IPS DF 4.7 (cell line): Measurements from ENCODE around the gene ASS1.

Experiments
- DNase-seq: peaks from one replicate; pipeline ENCODE4 v3.0.0-alpha.2; 2013; ENCODE audit warnings: low spot score; ENCODE audit errors: extremely low read depth

The ASS1 gene

DNA sequence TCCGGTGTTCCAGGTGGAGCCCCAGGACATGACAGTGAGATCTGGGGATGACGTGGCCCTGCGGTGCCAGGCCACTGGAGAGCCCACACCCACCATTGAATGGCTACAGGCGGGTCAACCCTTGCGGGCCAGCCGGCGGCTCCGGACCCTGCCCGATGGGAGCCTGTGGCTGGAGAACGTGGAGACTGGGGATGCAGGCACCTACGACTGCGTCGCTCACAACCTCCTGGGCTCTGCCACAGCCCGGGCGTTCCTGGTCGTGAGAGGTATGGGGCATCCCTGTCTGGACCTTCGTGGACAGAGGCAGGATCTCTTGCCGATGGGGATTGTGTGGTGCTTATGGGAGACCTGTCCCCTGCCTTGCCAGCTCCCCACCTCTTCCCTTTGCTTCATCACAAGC lies 26.0 kb upstream of the ASS1 start:
- DNase-seq, result no peak

DNA sequence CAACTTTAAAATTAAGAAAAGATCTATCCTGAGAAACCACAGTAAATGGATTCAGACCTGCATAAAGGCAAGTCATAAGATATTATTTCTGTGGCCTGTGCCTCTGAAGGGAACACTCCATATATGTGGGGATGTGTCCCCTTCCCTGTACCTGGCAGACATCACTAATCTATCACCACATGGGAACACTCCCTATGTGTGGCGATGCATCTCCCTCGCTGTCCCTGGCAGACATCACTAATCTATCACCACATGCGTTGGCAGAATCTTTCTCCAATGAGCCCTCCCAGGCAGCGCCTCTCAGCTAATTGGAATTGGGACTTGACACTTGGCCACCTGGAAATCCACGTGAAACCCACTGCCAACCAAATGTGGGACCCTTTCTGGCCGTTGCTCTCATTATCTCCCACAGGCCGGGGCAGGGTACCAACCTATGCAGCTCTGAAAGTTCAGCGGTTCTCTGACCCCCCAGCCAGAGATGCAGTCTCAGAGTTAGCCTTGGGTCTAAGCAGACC lies 25.2 kb upstream of the ASS1 start:
- no peak for DNase-seq

DNA sequence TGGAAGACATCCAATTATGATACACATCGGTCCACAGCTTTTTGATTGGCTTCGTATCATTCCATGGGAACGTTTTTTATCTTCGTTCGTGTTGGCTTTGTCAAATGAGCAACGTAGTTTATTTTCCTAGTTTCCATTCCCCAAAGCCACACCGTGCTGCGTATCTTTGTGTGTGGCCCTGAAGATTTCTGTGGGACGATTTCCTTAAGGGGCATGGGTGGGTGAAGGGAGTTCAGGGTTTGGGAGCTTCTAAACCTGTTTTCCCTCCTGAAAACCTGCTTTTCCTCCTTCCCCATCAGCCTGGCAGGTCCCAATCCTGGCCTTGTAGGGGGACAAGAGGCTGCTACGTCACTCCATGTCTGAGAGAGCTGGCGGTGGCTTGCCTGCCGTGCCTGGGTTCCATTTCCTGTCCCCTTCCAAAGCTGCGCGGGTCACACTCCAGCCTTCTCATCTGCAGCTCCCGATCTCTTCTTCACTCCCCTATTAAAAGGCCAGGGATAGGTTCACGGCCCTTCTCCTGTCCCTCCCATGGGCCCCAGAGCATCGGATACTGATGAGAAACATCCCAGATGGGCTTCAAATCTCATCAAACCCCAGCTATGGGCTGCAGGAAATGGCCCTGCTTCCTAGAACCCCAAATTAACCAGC lies 23.5 kb upstream of the ASS1 start:
- no peak for DNase-seq

DNA sequence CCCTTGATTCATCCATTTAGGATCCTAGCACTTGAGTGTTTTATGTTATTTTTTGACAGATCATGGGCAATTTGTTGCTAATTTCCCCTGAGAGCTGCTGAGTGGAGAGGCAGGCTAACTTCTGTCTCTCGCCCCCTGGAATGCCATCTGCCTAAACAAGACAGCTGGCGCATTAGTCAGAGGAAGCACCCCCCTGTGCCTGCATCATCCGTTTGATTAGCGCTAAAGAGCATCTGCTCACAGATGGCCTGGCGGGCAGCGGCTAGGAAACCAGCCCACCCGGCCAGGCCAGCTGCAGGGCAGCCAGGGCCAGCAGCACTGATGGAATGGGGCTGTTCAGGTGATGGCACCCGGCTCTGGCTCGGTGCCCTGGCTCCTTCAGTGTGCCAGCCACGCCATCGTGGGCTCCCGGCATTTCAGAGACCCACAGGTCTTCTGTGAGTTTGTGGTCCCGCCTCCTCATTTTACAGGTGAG lies 22.9 kb upstream of the ASS1 start:
- no peak for DNase-seq

DNA sequence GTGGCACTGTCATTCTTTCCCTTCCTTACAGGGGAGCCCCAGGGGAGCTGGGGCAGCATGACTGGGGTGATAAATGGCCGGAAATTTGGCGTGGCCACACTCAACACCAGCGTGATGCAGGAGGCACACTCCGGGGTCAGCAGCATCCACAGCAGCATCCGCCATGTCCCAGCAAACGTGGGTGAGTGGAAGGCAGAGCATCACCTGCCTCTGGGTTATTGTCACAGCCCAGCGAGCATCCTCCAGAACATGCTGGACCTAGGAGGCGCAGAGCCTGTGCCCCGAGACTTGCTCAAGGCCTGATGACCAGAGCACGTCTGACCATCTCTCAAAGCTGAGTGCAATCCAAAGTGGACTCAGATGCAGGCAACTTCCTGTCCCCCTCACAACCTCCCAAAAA lies 22.2 kb upstream of the ASS1 start:
- DNase-seq, result no peak

DNA sequence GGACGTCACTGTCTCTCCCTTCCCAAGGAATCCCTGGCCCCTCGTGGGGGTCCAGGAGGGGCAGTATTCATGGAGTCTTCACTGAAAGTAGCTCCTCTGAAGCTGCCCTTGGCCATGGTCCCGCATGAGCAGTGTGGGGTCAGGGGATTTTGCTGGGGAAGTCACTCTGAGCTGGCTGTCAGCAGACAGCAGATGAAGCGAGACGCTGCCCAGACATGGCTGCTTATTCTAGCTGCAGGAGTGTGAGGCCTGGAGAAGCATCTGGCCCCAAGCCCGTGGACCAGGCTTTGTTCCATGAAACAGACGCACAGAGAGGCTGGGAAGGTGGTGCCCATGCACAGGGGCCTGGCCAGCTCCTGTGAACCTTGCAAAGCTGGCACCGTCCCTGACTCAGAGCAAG lies 21.5 kb upstream of the ASS1 start:
- DNase-seq, result no peak

DNA sequence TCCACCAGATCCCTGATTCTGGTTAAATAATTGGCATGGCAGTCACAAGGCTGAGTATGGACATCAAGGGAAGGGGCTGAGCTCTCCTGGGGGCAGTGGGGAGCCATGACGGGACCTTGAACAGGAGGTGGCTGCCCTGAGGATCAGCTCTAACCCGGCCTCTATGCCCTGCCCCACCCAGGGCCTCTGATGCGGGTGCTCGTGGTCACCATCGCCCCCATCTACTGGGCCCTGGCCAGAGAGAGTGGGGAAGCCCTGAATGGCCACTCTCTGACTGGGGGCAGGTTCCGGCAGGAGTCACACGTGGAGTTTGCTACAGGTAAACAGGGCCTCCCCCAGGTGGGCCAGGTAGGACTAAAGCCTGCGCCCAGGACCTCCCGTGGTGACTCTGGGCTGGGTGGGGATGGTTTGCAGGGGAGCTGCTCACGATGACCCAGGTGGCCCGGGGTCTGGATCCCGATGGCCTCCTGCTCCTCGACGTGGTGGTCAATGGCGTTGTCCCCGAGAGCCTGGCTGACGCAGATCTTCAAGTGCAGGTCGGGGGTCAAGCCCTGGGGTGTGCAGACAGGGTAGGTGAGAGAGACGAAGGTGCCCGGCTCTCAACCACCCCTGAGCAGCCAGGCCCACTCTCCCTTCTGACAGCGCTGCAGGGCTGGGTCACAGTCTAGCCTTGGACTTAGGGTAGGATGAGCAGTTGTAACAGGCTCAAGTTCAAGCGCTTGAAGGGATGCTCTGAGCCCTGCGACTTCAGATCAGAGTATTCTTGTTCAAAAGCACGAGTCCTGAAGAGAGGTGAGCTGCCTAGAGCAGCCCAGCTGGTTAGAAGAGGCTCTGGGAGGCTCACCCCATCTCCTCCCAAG lies 19.9 kb upstream of the ASS1 start:
- no peak for DNase-seq

DNA sequence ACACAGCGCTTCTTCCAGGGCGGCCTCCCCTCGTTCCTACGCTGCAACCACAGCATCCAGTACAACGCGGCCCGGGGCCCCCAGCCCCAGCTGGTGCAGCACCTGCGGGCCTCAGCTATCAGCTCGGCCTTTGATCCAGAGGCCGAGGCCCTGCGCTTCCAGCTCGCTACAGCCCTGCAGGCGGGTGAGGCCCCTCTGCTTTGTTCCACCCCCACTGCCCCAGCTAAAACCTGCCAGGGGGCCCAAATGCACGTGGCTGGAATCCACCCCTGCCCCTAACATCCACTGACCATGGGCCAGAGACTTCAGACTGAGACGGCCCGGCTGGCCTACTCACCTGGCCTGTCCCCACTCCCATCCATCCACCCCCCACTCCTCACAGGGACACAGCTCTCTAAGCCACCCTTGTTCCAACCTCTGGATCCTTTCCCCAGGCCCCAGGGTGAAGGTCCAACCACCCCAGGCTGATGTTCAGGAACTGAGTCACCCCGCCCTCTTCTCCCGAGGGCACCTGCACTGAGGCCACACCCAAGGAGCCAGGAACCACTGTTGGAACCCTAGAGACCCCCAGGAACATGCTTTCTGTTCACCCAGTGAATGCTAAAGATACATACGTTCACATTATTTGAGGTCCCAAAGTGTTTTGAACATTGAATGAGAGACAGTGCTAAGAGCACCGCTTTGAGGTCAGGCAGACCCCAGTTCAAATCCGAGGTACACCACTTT lies 18.9 kb upstream of the ASS1 start:
- no peak for DNase-seq

DNA sequence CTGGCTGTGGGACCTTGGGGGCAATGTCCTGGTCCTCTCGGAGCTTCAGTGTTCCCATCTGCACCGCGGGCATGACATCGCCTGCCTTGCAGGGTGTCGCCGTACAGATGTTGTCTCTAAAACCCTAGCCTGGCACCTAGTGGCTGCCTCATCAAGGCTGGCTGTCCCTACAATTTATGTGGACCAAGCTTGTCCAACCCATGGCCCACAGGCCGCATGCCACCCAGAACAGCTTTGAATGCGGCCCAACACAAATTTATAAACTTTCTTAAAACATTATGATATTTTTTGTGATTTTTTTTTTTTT lies 18.3 kb upstream of the ASS1 start:
- no peak for DNase-seq

DNA sequence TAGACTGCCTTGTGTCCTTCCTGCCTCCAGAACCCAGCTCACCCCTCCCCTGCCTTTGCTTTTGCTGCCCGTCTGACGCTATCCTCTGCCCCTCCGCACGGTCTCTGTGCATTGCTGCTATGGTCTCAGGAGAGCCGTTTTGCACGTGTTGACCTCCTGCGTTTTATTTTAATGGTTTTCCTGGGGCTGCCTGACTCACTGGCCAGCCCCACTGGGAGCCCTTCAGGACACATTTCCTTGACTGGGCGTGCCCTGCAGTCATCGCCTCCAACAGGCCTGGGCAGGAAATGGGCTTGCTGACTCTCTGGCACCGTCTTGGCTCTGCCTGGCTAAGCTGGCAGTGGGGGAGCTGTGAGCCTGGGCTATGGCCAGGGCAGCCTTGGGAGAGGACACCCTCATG lies 17.9 kb upstream of the ASS1 start:
- DNase-seq, result no peak

DNA sequence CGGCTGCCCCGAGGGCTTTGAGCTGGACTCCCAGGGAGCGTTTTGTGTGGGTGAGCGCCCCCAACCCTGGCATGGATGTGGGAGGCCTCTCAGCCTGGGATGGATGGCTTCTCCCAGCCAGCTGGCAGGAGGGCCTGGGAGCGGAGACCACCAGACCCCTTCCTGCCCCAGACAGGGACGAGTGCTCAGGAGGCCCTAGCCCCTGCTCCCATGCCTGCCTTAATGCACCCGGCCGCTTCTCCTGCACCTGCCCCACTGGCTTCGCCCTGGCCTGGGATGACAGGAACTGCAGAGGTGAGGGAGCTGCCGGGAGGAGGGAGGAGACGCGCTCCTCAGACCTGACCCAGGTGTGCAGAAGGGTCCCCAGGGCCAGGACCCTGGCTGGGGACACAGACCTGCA lies 17.4 kb upstream of the ASS1 start:
- DNase-seq, result no peak

DNA sequence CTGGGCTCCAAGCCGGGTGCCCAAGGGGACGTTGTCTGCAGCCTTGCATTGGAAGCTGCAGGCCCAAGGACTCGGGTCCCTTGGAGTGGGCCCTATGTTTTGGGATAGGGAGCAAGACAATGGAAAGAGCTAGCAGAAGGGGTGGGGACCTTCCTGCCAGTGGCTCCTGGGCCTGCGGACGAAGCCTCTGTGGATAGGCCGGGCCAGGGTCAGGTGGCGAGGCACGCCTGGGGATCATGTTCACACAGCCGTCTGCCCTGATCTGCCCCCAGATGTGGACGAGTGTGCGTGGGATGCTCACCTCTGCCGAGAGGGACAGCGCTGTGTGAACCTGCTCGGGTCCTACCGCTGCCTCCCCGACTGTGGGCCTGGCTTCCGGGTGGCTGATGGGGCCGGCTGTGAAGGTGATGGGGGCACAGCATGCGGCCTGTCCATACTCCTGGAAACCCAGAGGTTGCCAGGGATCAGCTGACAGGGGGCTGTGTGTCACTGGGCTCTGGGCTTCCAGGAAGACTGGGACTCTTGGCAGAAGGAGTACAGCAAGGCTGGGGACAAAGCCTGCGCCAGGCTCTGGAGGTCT lies 16.6 kb upstream of the ASS1 start:
- no peak for DNase-seq

DNA sequence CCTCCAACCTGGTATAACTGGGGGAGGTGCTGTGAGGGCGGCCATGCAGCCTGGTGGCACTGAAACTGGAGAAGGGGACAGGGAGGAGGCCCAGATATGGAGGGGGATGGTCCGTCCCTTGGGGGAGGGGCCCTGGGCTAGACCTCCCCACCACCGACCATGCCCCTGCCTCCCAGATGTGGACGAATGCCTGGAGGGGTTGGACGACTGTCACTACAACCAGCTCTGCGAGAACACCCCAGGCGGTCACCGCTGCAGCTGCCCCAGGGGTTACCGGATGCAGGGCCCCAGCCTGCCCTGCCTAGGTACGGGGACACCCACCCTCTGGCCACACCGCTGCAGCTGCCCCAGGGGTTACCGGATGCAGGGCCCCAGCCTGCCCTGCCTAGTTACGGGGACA lies 15.4 kb upstream of the ASS1 start:
- no peak for DNase-seq

DNA sequence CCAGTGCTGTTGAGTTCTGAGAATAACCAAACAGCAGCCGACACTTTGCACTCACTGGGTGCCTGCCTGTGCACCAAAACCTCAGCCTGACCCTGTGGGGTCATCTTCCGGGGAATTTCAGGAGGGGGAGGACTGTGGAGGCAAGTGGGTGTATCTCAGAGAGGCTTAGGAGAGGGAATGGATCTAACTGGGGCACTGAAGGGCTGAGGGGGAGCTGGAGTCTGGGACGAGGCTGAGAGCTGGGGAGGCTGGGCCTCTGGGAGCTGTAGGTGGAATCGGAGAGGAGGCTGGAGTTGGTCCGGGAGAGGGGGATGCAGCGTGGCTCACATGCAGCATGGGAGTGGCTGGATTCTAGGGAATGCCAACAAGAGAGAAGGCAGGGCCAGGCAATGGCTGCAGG lies 14.9 kb upstream of the ASS1 start:
- DNase-seq, result no peak

DNA sequence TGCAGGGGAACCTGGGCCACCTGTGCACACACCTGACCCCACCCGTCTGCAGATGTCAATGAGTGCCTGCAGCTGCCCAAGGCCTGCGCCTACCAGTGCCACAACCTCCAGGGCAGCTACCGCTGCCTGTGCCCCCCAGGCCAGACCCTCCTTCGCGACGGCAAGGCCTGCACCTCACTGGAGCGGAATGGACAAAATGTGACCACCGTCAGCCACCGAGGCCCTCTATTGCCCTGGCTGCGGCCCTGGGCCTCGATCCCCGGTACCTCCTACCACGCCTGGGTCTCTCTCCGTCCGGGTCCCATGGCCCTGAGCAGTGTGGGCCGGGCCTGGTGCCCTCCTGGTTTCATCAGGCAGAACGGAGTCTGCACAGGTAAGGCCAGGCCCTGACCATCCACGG lies 14.5 kb upstream of the ASS1 start:
- DNase-seq, result no peak

DNA sequence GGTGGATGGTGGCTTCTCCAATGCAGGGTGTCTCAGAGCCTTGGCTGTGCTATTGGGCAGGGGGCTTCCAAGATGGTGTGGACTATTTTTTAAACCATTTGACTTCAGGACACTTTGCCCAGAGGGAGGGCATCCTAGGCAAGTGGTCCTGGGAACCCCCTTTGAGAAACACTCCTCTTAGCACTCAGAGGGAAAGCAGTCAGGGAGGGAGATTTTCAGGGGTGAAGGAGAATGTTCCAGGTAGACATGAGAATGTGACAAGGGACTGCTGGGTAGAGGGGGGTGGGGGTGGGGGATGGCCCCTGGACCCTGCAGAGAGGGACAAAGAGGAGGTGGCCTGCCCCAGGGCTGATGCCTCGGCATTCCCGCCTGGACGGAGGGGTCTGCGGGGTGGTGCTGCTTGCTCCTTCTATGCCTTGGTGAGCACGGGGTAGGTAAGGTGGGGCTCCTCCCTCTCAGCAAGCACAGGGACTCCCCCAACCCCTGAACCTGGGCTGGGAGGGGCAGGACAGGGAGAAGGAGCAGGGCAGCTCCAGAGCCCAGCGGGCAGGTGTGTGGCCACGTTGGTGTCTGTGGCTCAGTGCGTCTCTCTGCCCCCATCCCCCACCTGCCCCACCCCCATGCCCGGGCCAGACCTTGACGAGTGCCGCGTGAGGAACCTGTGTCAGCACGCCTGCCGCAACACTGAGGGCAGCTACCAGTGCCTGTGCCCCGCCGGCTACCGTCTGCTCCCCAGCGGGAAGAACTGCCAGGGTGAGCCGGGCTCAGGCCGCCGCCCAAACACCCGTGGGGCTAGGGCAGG lies 13.8 kb upstream of the ASS1 start:
- DNase-seq, result no peak

DNA sequence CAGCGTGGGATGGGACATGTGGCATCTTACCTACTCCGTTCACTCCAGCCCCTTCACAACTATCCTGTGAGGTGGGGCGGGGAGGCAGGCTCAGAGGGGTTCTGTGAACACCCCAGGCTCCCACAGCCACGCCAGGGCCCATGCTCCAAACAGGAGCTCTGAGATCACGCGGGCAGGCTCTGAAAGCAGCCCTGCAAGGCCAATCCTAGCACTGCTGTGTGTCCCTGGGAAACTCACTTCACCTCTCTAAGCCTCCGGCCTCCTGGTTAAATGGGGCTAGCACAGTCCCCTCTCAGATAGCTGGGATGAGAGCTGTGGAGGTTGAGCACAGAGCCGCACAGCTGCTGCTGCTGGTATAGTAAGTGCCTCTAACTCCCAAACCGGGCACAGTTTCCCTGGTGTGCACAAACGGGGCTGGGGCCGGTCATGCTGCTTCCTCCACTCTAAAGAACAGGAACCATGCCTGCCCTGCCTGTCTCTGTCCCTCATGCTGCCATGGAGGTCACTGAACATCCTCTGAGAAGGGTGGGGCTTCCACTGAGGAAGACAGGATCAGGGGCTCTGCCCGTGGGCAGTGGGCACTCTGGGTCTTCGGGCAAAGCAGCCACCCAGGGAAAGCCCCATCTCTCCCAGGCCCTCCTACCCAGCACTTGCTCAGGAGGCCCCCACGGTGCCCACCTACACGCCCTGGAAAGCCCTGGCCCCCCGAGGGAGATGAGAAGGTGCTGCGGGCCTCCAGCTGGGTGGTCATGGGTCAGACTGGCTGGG lies 13.0 kb upstream of the ASS1 start:
- no peak for DNase-seq

DNA sequence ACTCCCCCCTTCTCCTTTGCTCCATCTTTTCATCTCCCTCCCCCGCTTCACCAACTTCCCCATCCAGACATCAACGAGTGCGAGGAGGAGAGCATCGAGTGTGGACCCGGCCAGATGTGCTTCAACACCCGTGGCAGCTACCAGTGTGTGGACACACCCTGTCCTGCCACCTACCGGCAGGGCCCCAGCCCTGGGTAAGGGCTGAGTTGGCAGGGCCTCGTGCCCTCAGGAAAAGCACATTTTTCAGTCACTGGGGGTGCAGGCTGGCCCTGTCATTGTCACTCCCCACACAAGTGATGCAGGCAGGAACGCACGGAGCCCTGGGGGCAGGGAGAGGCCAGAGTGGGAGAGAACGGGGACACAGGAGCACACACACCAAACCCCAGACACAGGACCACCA lies 12.4 kb upstream of the ASS1 start:
- no peak for DNase-seq

DNA sequence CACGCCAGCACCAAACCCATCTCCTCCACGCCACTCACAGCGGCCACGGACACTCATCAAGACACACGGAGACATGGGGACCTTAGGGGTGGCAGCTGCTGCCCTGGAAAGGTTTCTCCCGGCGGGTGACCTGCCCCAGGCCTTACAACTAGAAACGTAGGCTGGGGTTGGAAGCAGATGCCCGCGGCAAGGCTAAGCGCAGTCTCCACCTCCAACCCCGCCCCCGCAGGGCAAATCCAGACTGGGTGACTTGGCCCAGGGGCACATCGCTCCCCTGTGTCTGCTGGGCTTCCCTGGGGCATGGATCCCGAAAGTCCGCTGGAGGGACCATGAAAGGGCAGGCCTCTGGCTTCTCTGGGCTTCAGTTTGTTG lies 12.0 kb upstream of the ASS1 start:
- DNase-seq, result no peak

DNA sequence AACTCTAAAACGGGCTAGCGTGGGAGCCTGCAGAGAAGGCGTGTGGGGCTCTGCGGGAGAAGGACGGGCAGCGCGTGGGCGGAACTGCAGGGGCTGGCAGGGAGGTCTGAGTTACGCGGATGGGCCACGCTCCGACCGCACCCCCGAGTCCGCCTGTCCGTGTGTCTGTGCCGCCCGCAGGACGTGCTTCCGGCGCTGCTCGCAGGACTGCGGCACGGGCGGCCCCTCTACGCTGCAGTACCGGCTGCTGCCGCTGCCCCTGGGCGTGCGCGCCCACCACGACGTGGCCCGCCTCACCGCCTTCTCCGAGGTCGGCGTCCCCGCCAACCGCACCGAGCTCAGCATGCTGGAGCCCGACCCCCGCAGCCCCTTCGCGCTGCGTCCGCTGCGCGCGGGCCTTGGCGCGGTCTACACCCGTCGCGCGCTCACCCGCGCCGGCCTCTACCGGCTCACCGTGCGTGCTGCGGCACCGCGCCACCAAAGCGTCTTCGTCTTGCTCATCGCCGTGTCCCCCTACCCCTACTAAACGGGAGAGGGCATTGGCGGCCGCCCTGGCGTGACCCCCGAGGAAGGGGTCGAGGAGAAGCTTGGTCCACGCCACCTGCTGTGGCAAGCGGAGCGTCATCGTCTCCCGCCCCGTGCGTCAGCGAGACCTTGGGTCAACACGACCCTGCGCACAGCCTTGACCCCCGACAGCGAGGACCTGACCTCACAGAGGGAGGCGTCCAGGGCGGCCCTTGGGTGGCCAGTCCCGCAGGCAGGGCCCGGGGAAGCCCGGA lies 11.4 kb upstream of the ASS1 start:
- DNase-seq, result no peak
